Stomach (tissue), 4 donors: Measurements from ENCODE around the gene E2F7.

ENCODE experiments used
- EP300 ChIP-seq: sonication (generic); formaldehyde crosslinking; IDR thresholded peaks from one replicate; pipeline ENCODE4 v1.6.1; 2017; ENCODE audit warnings: antibody characterized with exemption
- POLR2A ChIP-seq, 4 donors: fragments of 450-650 bp; IDR thresholded peaks; one replicate each; pipeline ENCODE4 v1.6.1; 2016; ENCODE audit warnings: antibody characterized with exemption in 4 of 4, control low read depth in 2 of 4, mild to moderate bottlenecking in 1 of 4, moderate library complexity in 1 of 4
- TF ChIP-seq, protein P1 (sequence below), 7 experiments: fragments of 450-650 bp in 4 of 7; fragments of 200-600 bp in 3 of 7; sonication (generic) in 3 of 7; IDR thresholded peaks; one replicate each; pipeline ENCODE4 v1.5.1; 2016 to 2019; ENCODE audit warnings: antibody characterized with exemption in 7 of 7, control low read depth in 2 of 7, mild to moderate bottlenecking in 1 of 7

DNA sequence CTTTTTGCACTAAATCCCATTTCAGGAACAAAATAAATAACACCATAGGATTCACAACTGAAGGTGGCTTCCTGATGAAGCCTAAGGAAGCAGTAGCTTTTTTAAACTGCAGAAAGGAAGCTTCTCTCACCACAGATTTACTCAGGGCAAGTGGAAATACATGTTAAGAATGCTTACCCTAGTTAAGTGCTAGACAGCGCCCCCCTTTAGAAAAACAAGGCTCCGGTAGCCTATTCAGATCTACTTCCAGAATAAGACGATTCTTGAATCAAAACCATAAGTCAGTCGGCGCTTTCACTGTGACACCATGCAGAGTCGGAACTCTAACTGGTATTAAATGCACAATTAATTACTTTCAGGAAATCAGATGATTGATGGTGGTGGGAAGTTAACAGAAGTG, 41.9 kb downstream of the E2F7 start:
- TF ChIP-seq, protein P1, sequence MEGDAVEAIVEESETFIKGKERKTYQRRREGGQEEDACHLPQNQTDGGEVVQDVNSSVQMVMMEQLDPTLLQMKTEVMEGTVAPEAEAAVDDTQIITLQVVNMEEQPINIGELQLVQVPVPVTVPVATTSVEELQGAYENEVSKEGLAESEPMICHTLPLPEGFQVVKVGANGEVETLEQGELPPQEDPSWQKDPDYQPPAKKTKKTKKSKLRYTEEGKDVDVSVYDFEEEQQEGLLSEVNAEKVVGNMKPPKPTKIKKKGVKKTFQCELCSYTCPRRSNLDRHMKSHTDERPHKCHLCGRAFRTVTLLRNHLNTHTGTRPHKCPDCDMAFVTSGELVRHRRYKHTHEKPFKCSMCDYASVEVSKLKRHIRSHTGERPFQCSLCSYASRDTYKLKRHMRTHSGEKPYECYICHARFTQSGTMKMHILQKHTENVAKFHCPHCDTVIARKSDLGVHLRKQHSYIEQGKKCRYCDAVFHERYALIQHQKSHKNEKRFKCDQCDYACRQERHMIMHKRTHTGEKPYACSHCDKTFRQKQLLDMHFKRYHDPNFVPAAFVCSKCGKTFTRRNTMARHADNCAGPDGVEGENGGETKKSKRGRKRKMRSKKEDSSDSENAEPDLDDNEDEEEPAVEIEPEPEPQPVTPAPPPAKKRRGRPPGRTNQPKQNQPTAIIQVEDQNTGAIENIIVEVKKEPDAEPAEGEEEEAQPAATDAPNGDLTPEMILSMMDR (IDR thresholded peaks at IDR 0.05): no peak
- TF ChIP-seq EP300 (no peak), POLR2A (IDR thresholded peaks at IDR 0.05) (no peak)
